HCT116 (cell line): ENCODE measurements around the gene CCDC187. TPM values are rescaled to one million over a fixed set of nuclear protein-coding genes. Genes with fewer than 3 reads are reported as not detected.

Source experiments
- ATAC-seq: fragments of 200-7000 bp; cut with Tn5 transposase; 2 replicates; pipeline ENCODE4 v1.9.1; 2020; ENCODE audit warnings: mild to moderate bottlenecking, moderate library complexity
- BruUV-seq: library from RNA; stranded (reverse); fragments of 400-500 nt; replicated peaks from 2 replicates; lab custom pipeline; 2021; lab: Mats Ljungman, UMichigan
- CTCF ChIA-PET: fragments of 300-600 bp; sonication (Branson Sonifier 250); formaldehyde crosslinking; loops from one replicate; lab custom pipeline; 2021; ENCODE audit warnings: antibody characterized with exemption; lab: Charles Lee
- POLR2A ChIA-PET: fragments of 300-600, 350-600 bp; sonication (Branson Sonifier 250); formaldehyde crosslinking; loops from one replicate; lab custom pipeline; 2021; ENCODE audit warnings: antibody characterized with exemption; lab: Charles Lee
- RAD21 ChIA-PET, 2 experiments: fragments of 300-600 bp; sonication (Branson Sonifier 250); formaldehyde crosslinking; loops; one replicate each; lab custom pipeline; 2023; ENCODE audit warnings: low total read pairs in 2 of 2; ENCODE audit not compliant: uncharacterized antibody in 2 of 2, unreplicated experiment in 2 of 2, low non-redundant PET in 1 of 2; lab: Charles Lee
- DNase-seq: peaks from one replicate; pipeline ENCODE4 v3.0.0-alpha.2; 2010; ENCODE audit warnings: low read depth, low spot score
- H2AFZ ChIP-seq: fragments of 200-600 bp; shearing (Covaris generic), sonication (generic); 2 replicates; pipeline ENCODE4 v1.6.1; 2017; ENCODE audit warnings: low read depth, mixed run types, mixed read lengths, antibody characterized with exemption, low read length; ENCODE audit not compliant: poor library complexity, severe bottlenecking
- H3K27ac ChIP-seq: 2 replicates; pipeline ENCODE4 v1.5.1; 2012; ENCODE audit warnings: low read depth, low read length
- H3K27me3 ChIP-seq: fragments of 200-600 bp; sonication (generic); 2 replicates; pipeline ENCODE4 v1.6.1; 2016; ENCODE audit warnings: mixed run types, low read length, mixed read lengths; ENCODE audit not compliant: insufficient read depth
- H3K36me3 ChIP-seq, 2 experiments: fragments of 200-500 bp in 1 of 2; fragments of 200-600 bp in 1 of 2; sonication (Bioruptor generic) in 1 of 2; sonication (generic) in 1 of 2; 2 replicates each; pipeline versions ENCODE4 v1.5.1 to v1.6.1; 2014 to 2016; ENCODE audit warnings: low read length in 2 of 2, inconsistent platforms in 1 of 2, mixed read lengths in 1 of 2, mixed run types in 1 of 2; ENCODE audit not compliant: insufficient read depth in 2 of 2, control insufficient read depth in 1 of 2
- H3K4me1 ChIP-seq, 2 experiments: fragments of 200-600 bp in 1 of 2; sonication (generic) in 1 of 2; 2 replicates each; pipeline versions ENCODE4 v1.5.1 to v1.6.1; 2012 to 2017; ENCODE audit warnings: low read length in 2 of 2, inconsistent platforms in 1 of 2, mild to moderate bottlenecking in 1 of 2, mixed read lengths in 1 of 2, mixed run types in 1 of 2, moderate library complexity in 1 of 2; ENCODE audit not compliant: insufficient read depth in 2 of 2, control insufficient read depth in 1 of 2
- H3K4me2 ChIP-seq: fragments of 200-600 bp; sonication (generic); 2 replicates; pipeline ENCODE4 v1.6.1; 2017; ENCODE audit warnings: mixed run types, low read length, mixed read lengths
- H3K4me3 ChIP-seq, 2 experiments: fragments of 200-600 bp in 1 of 2; sonication (generic) in 1 of 2; replicated peaks in 1 of 2; 2 replicates each; pipeline ENCODE4 v1.5.1; 2011 to 2016; ENCODE audit warnings: low read length in 2 of 2, control low read depth in 1 of 2, low read depth in 1 of 2, mild to moderate bottlenecking in 1 of 2, mixed read lengths in 1 of 2, mixed run types in 1 of 2
- H3K79me2 ChIP-seq: fragments of 200-600 bp; sonication (generic); 2 replicates; pipeline ENCODE4 v1.6.1; 2017; ENCODE audit warnings: mild to moderate bottlenecking, mixed run types, low read length, moderate library complexity, mixed read lengths; ENCODE audit not compliant: insufficient read depth
- H3K9ac ChIP-seq: fragments of 200-600 bp; sonication (generic); 2 replicates; pipeline ENCODE4 v1.6.1; 2016; ENCODE audit warnings: low read length, mixed read lengths
- H3K9me2 ChIP-seq: fragments of 200-600 bp; sonication (generic), shearing (Covaris generic); 2 replicates; pipeline ENCODE4 v1.6.1; 2017; ENCODE audit warnings: mixed run types, mild to moderate bottlenecking, moderate library complexity; ENCODE audit not compliant: insufficient read depth
- H3K9me3 ChIP-seq, 2 experiments: fragments of 200-500 bp in 1 of 2; fragments of 200-600 bp in 1 of 2; sonication (Bioruptor generic) in 1 of 2; sonication (generic) in 1 of 2; 2 replicates each; pipeline ENCODE4 v1.6.1; 2014 to 2017; ENCODE audit warnings: low read length in 2 of 2, mixed read lengths in 2 of 2, inconsistent platforms in 1 of 2, low read depth in 1 of 2, mild to moderate bottlenecking in 1 of 2, mixed run types in 1 of 2, moderate library complexity in 1 of 2; ENCODE audit not compliant: control insufficient read depth in 1 of 2, insufficient read depth in 1 of 2
- H4K20me1 ChIP-seq: fragments of 200-600 bp; sonication (generic), shearing (Covaris generic); 2 replicates; pipeline ENCODE4 v1.6.1; 2017; ENCODE audit warnings: mixed run types, mild to moderate bottlenecking, moderate library complexity; ENCODE audit not compliant: insufficient read depth
- FOSL1 ChIP-seq: IDR thresholded peaks from 2 replicates; pipeline ENCODE4 v1.6.1; 2012; ENCODE audit warnings: low read depth
- JUND ChIP-seq: IDR thresholded peaks from 2 replicates; pipeline ENCODE4 v1.6.1; 2012
- POLR2A ChIP-seq: IDR thresholded peaks from 2 replicates; pipeline ENCODE4 v1.7.0; 2011; ENCODE audit warnings: borderline replicate concordance; ENCODE audit not compliant: insufficient read depth, insufficient read length; ENCODE audit errors: extremely low read depth
- RAD21 ChIP-seq: IDR thresholded peaks from 2 replicates; pipeline ENCODE4 v1.6.1; 2012; ENCODE audit warnings: low read depth, mild to moderate bottlenecking
- SIN3A ChIP-seq: IDR thresholded peaks from 2 replicates; pipeline ENCODE4 v1.6.1; 2012; ENCODE audit warnings: low read depth
- SP1 ChIP-seq: IDR thresholded peaks from 2 replicates; pipeline ENCODE4 v1.6.1; 2012; ENCODE audit warnings: low read depth
- TCF7L2 ChIP-seq: IDR thresholded peaks from 2 replicates; pipeline ENCODE4 v1.7.0; 2011; ENCODE audit warnings: borderline replicate concordance, inconsistent platforms; ENCODE audit not compliant: insufficient read depth, insufficient read length; ENCODE audit errors: extremely low read depth
- intact Hi-C: fragments of 100-400 bp; cut with micrococcal nuclease; formaldehyde crosslinking; loops from 2 replicates; pipeline ENCODE4 v1.10.0; 2022
- total RNA-seq: library from RNA; stranded (reverse); gene quantifications from one replicate; pipeline ENCODE4 v1.2.1, GENCODE V29; 2021; ENCODE audit not compliant: unreplicated experiment
- TF ChIP-seq, protein P1 (sequence below): IDR thresholded peaks from 2 replicates; pipeline ENCODE4 v1.6.1; 2012

The CCDC187 gene
- total RNA-seq, 1 experiment from 2014 or later: 4.6 TPM

- no TSS peak for BruUV-seq
- H3K4me3 ChIP-seq: no peak overlapping the region
- no peak overlapping the region for H3K4me2 ChIP-seq
- TF ChIP-seq POLR2A (no peak), SP1 (no peak), FOSL1 (no peak), RAD21 (no peak), SIN3A (no peak), JUND (no peak), TCF7L2 (no peak)
- TF ChIP-seq, protein P1, sequence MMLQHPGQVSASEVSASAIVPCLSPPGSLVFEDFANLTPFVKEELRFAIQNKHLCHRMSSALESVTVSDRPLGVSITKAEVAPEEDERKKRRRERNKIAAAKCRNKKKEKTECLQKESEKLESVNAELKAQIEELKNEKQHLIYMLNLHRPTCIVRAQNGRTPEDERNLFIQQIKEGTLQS: no peak
- no peak for DNase-seq
- no peaks in the 10 kb centered on the region for H3K27me3 ChIP-seq
- CTCF ChIA-PET: interaction anchor here (1.0 kb wide), 1 partner anchor 9 kb away, joined by 3 read pairs; no protein-coding TSS in a partner anchor
- POLR2A ChIA-PET: no interaction called here
- intact Hi-C loops: no loop called here
- peaks cover 7% of the 10 kb centered on the region; the same call in 1 of the 2 replicates for H4K20me1 ChIP-seq
- peaks cover 34% of the 10 kb centered on the region for H3K79me2 ChIP-seq
- peaks cover 0 to 9% of the 10 kb centered on the region in 2 experiments; a peak in 1 of 4 replicates for H3K36me3 ChIP-seq
- no peaks in the 10 kb centered on the region for H3K9me2 ChIP-seq
- ATAC-seq: no peak
- H3K9me3 ChIP-seq: no peaks in the 10 kb centered on the region
- RAD21 ChIA-PET: no interaction called here
- H2AFZ ChIP-seq: no peak overlapping the region
- H3K9ac ChIP-seq: no peak overlapping the region
- no peak overlapping the region for H3K27ac ChIP-seq
- peaks cover 16 to 24% of the 10 kb centered on the region in 2 experiments for H3K4me1 ChIP-seq
These were observed 56.9 kb downstream of the CCDC187 start for GRCh38 chr9:136246849-136247550.
